Activated CD4-positive, alpha-beta T cell treated with anti-CD3 and anti-CD28 coated beads, Interleukin-2, Interleukin-6, amounts not matched to agents 100 ng/mL and 50 ng/mL, durations not matched to agents 16 hours and 8 hours (primary cell): ENCODE measurements around the gene WDR49.

Experiments used
- DNase-seq: peaks from one replicate; pipeline ENCODE4 v3.0.0-alpha.2; 2020

WDR49 gene

DNA sequence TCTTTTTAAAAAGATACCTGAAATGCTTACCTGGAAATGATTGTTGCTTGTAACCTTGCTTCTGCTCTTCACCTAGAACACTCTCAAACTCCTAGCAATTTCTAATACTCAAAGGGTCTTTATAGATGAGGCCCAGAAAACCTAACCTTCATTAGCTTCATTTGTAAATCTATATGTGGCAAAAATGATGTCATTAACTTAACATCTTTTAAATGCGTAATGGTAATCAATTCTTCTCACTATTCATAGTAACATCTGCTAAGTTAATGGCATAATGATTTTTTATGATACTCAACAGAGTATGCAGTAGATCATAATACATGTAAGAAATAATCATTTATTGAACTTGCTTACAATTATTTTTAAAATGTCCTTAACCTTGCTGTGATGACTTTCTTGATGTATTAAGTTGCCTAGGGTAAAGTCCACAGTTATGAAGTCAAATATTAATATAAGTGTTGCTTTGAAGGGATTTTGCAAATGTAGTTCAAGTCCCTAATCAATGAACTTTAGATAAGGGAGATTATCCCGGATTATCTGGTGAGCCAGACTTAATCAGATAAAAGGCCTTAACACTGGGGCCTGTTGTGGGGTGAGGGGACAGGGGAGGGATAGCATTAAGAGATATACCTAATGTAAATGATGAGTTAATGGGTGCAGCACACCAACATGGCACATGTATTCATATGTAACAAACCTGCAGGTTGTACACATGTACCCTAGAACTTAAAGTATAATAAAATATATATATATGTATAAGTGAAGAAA, 169.8 kb downstream of the WDR49 start:
- DNase-seq = no peak

DNA sequence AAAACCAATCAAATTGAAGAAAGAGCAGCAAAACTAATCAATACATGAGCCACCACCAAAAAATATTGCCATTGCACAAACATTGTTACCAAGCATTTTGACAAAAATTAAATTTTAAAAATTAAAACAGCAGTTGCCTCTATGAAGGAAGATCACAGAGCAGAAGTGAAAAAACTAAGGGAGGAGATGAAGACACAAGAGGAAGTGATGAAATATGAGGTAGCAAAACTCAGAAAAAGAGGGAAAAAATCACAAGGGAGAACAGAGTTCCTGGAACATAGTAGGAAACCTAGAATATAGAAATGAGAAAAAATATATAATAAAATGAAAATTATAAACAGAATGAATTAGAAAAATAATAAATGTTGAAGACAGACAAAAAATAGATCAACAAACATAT, 172.6 kb downstream of the WDR49 start:
- DNase-seq = no peak

DNA sequence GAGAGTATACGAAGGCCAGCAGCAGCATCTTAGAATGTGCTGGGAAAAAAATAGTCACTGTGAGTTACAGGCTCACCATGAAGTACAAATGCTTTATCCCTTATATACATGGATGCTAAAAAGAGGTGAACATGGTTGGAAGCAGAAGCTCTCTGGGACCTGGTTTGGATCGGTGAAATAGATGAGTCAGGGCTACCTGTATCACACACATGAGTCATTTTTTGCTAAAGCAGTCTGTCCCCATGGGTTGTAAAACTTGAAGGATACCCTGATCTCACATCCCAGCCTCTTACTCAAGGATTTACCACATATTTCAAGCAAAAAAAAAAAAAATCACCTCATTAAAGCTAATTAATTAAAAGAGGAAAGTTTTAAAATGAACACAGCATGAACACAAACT, 173.0 kb downstream of the WDR49 start:
- DNase-seq = no peak

DNA sequence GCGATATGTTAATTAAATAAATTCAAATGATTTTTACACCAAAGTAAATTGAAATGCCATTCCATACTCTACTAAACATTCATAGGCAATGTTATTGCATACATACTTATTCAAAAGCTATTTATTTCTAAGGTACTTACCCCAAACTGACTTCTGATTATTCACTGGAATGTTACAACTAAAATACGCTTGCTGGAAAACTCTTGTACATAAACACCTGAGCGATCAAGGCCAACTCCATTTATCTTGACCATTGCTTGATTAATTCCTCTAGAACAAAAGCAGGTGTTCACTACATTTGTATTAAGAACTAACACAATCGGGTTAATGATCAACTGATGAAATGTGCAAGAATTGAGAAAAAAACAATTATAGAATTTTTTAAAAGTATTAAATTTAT, 179.9 kb downstream of the WDR49 start, which contains the start of gene SERPINI2:
SERPINI2 (minus strand) TSS at position 180 of the 400 bp plus-strand sequence. CDS start 2,208 bp downstream, outside the sequence.
- no peak for DNase-seq

DNA sequence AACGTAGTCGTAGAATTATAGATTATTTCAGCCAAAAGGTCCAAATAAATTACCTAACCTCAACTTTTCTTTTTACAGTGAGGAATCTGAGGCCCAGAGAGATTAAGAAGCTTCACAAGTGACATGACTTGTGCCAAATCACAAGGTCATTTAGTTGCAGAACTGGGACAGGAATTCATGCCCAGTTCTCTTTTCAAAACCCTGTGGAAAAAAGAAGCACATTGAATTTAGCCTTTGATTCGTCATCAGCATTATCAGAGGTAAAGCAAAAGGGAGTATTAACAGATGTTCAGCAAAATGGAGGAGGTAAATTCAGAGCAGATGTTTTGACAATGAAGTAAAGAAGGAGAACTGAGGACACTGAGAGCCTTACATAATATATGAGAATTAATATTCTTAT, 184.4 kb downstream of the WDR49 start:
- no peak for DNase-seq

DNA sequence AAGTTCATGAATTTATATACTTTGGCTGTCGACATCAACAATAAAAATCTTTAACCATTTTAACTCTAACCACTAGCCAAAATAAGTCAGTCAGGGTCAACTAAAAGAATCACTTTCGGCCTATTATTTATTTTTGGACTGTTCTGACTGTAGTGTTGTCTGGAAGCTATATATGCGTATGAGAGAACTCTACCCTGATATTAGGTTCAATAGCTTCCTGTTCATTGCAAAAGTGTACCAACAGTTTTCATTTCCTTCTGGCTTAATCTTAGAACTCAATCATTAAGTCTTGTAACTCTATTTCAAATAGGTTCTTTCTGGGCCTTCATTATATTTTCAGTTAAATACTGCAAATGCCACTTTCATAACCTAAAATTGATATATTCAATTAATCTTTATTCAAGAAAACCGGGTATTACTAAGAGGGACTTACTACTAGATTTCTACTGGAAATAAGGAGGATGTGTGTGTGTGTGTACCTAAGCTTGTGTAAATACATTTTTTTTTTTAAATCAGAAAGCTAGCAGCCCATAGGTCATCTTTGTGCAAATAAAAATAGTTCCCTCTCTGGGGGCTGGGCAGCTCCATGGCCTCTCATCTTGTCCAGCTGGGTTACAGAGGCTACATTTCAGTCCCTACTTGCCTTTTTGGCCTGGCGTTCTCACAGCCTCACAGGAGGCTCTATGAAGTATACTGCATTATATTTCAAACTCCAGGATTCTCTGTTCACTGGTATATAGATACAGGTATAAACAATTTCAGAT, 185.7 kb downstream of the WDR49 start:
- no peak for DNase-seq

DNA sequence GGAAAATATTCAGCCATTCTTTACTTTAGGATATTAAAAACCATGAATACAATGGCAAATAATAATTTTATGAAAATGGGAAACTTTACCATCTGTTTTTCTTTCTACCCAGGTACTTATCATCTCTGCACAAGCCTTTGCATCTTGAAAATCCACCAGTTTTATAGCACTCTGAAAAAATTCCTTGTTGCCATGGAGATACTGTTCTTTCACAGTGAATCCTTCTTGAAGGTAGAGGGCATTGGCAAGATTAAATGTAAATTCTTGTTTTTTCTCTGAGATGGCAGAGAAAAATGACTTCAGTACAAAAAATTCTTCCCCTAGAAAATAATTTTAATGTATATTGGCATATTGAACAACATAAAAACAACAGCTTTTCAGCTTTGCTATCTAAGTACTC, 186.8 kb downstream of the WDR49 start:
- DNase-seq = no peak

DNA sequence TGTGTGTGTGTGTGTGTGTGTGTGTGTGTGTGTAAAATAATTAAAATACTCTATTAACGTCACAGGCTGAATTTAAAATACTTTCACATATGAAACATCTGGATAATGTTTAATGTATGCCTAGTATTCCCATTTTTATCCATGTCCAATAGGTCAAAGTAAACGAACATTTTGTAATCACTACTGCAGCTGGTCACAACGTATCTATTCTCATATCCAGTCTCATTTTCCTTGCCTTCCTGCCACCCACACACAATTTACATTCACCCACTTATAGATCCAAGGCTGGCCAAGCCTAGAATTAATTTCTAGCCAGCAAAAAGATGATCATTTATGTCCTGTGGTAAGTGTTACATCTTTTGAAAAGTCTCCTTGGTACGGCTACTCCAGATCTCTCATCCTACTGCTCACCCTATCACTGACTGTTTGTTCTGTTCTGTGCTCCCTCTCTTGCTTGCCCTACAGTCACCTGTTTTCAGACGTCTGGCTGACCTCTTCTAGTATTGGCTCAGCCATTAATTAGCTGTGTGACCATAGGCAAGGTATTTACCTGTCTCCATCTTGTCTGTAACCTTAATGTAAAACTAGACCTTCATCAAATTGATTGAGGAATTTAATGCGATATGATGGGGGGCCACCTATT, 197.5 kb downstream of the WDR49 start:
- no peak for DNase-seq

DNA sequence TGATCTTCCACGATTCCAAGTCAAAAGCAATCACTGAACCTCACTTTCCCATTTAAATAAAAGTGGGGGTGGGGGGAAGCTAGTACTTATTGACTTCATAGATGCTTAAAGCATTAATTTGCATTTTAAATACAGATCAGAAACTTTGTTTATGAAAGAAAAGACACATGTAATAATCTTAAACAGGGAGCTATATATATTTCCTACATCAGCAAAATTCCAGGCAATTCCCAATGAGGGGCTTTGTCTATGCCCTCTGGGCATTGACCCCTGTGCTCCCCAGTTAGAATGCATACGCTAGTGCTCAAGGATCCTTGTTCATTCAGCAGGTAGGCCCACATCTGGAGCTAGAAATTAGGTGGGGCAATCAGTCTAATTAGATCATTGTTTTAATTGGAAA, 199.9 kb downstream of the WDR49 start:
- no peak for DNase-seq

DNA sequence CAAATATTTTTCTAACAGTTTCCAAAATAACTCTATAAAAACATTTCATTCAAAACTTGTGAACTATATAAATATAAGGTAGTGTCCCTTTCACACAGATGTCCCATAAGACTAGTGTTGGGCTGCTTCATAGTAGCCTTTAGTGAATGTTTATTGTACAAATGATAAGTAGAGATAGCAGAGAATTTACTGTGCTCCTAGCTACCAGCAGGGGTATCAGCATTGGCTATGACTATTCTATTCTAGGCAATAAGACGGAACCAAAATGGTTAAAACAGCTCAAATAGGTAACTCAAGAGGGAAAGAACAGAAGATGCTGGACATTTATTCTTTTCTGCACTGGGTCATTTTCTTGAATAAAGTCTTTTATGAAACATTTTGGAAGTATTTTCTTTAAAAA, 202.5 kb downstream of the WDR49 start:
- DNase-seq = no peak

DNA sequence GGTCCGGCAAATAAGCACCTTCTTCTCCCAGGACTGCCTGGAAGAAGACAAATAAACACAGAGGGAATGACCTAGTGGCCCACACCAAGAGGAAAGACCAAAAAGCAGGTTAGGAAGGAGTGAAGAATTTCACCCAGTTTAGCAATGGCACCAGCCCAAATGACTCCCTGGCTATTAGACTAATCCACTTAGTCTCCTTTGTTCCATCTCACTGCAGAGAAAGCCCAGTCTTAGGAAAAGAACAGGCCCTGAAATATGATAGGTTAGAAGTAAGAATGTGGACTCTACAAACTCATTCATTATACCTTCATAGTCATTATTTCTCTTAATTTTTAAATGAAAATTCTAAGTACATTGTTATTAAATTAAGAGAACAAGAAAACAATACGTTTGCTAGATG, 203.1 kb downstream of the WDR49 start:
- no peak for DNase-seq

DNA sequence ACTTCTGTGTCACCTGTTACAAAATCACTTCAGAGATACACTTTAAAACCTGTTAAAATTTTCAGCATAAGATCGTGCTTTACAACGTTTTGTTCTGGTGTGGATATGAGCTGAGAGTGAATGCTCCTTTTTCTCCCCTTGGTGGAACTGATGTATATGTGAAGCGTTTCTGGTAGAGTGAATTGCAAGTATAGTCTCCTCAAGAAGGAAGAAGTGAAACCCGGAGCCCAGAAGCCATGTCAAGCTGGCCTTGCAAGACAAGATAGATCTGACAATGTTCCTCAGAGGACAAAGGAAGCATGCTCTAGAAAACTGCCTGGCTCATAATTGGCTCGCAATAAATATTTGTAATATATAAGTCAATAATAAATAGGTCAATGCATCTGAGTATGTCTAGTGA, 203.5 kb downstream of the WDR49 start:
- no peak for DNase-seq

DNA sequence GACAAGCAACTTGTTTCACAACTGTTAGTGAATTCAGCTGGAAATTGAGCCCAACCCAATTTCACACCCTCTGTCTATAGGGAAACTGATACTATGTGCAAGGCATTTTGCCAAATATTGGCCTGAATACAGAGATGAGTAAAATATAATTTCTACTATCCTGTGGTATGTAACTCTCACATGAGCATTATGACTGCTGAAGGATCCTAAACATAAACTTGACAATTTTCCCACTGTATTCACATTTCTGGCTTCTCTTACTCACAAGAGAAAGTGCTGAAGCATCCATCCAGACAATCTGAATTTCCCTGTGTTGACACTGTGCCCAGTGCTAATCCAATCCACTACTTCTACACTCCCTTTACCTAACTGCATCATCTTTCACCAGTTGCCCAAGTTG, 208.3 kb downstream of the WDR49 start:
- DNase-seq = no peak

DNA sequence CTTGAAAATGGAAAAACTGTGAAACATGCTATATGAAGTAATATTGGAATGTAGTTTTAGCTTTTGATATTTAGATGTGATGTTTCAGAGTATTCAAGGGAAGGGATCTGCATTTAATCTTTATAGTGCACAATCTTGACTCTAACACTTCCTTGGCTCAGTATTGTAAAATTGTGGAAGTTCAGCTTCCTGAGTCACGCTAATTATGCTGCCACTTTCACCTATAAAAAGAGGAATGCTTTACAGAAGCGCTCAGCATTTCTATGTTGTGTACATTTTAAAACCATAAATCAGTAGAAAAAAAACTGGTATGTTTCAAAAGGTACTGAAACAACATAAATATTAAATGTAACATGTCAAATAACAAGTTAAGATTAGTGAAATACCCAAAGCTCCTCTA, 212.5 kb downstream of the WDR49 start:
- DNase-seq = no peak

DNA sequence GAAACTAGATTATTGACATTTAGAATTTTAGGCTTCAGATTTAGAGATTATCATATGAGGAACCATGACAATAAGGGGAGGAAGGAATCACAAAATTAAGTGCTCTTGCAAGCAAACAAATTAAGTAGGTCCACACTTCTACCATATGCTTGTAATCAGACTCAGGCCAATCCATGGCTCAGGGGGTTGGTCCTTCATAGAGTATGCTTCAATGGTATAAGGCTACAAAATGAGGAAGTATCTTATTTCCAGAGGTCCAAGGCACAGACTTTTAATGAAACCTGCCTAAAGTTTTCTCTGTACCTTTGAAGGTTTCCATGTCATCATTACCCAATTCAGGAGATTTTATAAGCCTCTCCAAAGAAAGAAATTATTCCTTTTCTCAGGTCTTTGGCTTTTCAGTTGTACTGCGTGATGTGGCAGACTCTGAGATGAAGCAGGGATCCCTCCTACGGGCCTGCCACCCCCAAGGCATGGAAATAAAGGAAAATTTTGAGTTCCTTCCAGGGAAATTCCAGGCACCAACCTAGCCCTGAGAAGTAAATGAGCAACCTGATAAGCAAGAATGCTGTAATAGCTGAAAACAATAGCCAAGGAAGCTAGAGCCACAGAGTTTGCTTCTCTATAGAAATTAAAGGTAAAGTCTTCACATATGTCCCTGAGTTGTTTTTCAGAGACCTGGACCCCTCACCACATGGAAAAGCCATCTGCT, 216.2 kb downstream of the WDR49 start:
- no peak for DNase-seq
